NCI-H510A treated with DMSO at 0.1 percent for 48 hours (cell line): ENCODE results near the gene TNFAIP8L1.

Experiments used
- DNase-seq: peaks from one replicate; lab custom pipeline; 2025; lab: John Stamatoyannopoulos, UW

The TNFAIP8L1 gene

DNA sequence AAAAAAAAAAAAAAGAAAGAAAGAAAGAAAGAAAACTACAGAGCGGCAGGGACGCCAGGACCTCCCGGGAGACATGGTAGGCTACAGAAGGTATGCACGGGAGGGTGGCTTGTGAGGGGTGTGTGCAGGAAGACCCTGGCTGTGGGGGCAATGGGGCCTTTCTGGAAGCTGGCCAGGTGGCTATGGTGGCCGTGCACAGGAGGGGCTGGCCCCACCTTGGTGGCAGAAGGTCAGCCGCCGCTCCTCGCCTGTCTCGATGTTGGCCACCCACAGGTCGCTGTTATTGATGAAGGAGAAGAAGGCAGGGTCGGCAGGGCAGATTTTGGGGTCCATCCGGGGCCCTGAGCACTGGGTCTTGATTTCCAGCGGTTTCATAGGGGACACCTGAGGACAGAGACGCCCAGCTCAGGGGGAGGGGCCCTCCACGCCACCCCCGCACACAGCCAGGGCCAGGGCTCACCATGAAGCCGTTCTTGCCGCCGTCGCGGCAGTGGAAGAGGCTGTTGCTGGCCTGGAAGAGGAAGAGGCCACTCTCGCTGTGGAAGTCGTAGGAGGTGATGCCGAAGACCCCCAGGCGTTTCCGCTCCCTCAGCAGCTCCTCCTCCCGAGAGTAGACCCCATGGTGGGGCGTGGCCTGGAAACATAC lies 64.5 kb downstream of the TNFAIP8L1 start:
- no peak for DNase-seq

DNA sequence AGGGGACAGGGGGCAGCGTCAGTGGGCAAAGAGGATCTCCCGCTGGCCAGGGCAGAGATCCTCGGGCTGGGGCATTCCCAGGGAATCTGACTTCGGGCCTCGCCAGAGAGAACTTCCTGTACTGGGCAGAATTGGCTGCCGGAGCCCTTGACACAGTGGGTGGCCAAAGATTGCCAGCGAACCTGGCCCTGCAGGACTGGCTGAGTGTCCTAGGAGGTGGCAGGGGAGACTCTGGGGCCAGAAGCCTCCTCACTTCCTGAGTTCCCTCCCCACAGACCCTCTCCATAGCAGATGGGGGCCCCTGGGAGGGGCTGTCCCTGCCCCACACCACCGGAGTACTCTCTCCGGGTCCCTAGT lies 65.0 kb downstream of the TNFAIP8L1 start:
- no peak for DNase-seq
